Measurements from ENCODE around the gene DDX17. TPM values are rescaled to one million over a fixed set of nuclear protein-coding genes. Genes with fewer than 3 reads are reported as not detected.

DDX17 gene
- total RNA-seq, 3 donors from 2014 or later, result 586 to 1,018 (median 961) TPM

- no peak overlapping the region for H3K27ac ChIP-seq
- H3K4me1 ChIP-seq, result no peaks in the 10 kb centered on the region
- intact Hi-C loops (cut with DNase I; ENCODE audit: low total_unique reads), result no loop called here
- H3K4me3 ChIP-seq, result no peak overlapping the region
- no peaks in the 10 kb centered on the region for H3K9me3 ChIP-seq
- no peaks in the 10 kb centered on the region for H3K36me3 ChIP-seq
- TF ChIP-seq CTCF (IDR thresholded peaks at IDR 0.05), result no peak
- TF ChIP-seq POLR2AphosphoS5 (IDR thresholded peaks at IDR 0.05), result no peak
- no peak for TF ChIP-seq POLR2A (IDR thresholded peaks at IDR 0.05)
- no peaks in the 10 kb centered on the region for H3K27me3 ChIP-seq
- no peak for DNase-seq (ENCODE audit: low spot score in 2 of 2)
Measured at GRCh38 chr22:38531251-38531938, 25.3 kb upstream of the DDX17 start.

GRCh38 chr22:38524429-38524828 lies 18.3 kb upstream of the DDX17 start:
- no peak for DNase-seq (ENCODE audit: low spot score in 2 of 2)
- Histone ChIP-seq H3K27ac (no peak overlapping the region), H3K27me3 (no peaks in the 10 kb centered on the region), H3K36me3 (no peaks in the 10 kb centered on the region), H3K4me3 (no peak overlapping the region), H3K4me1 (no peaks in the 10 kb centered on the region), H3K9me3 (no peaks in the 10 kb centered on the region)
- TF ChIP-seq POLR2AphosphoS5 (IDR thresholded peaks at IDR 0.05) (no peak), CTCF (IDR thresholded peaks at IDR 0.05) (no peak), POLR2A (IDR thresholded peaks at IDR 0.05) (no peak)
- intact Hi-C loops (cut with DNase I; ENCODE audit: low total_unique reads), result no loop called here

GRCh38 chr22:38523479-38523878 lies 17.4 kb upstream of the DDX17 start:
- no peaks in the 10 kb centered on the region for H3K36me3 ChIP-seq
- H3K9me3 ChIP-seq, result no peaks in the 10 kb centered on the region
- intact Hi-C loops (cut with DNase I; ENCODE audit: low total_unique reads), result no loop called here
- H3K27ac ChIP-seq, result no peak overlapping the region
- TF ChIP-seq POLR2A (IDR thresholded peaks at IDR 0.05), result no peak
- no peak for TF ChIP-seq CTCF (IDR thresholded peaks at IDR 0.05)
- TF ChIP-seq POLR2AphosphoS5 (IDR thresholded peaks at IDR 0.05), result no peak
- no peaks in the 10 kb centered on the region for H3K27me3 ChIP-seq
- no peak overlapping the region for H3K4me3 ChIP-seq
- DNase-seq (ENCODE audit: low spot score in 2 of 2), result no peak
- H3K4me1 ChIP-seq, result no peaks in the 10 kb centered on the region

GRCh38 chr22:38523029-38523428 lies 16.9 kb upstream of the DDX17 start:
- no peak overlapping the region for H3K4me3 ChIP-seq
- DNase-seq (ENCODE audit: low spot score in 2 of 2), result no peak
- intact Hi-C loops (cut with DNase I; ENCODE audit: low total_unique reads), result no loop called here
- TF ChIP-seq CTCF (IDR thresholded peaks at IDR 0.05) (no peak), POLR2AphosphoS5 (IDR thresholded peaks at IDR 0.05) (no peak), POLR2A (IDR thresholded peaks at IDR 0.05) (no peak)
- H3K36me3 ChIP-seq, result no peaks in the 10 kb centered on the region
- no peak overlapping the region for H3K27ac ChIP-seq
- no peaks in the 10 kb centered on the region for H3K27me3 ChIP-seq
- no peaks in the 10 kb centered on the region for H3K9me3 ChIP-seq
- no peaks in the 10 kb centered on the region for H3K4me1 ChIP-seq

GRCh38 chr22:38519453-38520250 lies 13.5 kb upstream of the DDX17 start:
- TF ChIP-seq CTCF (IDR thresholded peaks at IDR 0.05) (no peak), POLR2A (IDR thresholded peaks at IDR 0.05) (no peak), POLR2AphosphoS5 (IDR thresholded peaks at IDR 0.05) (no peak)
- no peak for DNase-seq (ENCODE audit: low spot score in 2 of 2)
- no peaks in the 10 kb centered on the region for H3K27me3 ChIP-seq
- H3K4me3 ChIP-seq, result no peak overlapping the region
- H3K4me1 ChIP-seq, result no peaks in the 10 kb centered on the region
- intact Hi-C loops (cut with DNase I; ENCODE audit: low total_unique reads), result no loop called here
- no peaks in the 10 kb centered on the region for H3K36me3 ChIP-seq
- no peaks in the 10 kb centered on the region for H3K9me3 ChIP-seq
- no peak overlapping the region for H3K27ac ChIP-seq

All from breast epithelium (tissue), 4 donors.